HG02884 (cell line): ENCODE results near the gene SLC39A11.
A peak's percentile ranks its signal among the peaks of the same experiment; 100 is the strongest.
"Not testable (repeated sequence)": the region's sequence is repeated elsewhere in the genome, so short reads cannot be mapped to it uniquely, and the experiment has no call there.

Experiments used
- ATAC-seq: cut with Tn5 transposase; IDR thresholded peaks from one replicate; pipeline ENCODE4 v1.9.1; 2021; ENCODE audit warnings: mild to moderate bottlenecking, moderate library complexity; ENCODE audit not compliant: unreplicated experiment

The SLC39A11 gene

GRCh38 chr17:72765368-72766153 lies 326.9 kb downstream of the SLC39A11 start:
- no peak for ATAC-seq

DNA sequence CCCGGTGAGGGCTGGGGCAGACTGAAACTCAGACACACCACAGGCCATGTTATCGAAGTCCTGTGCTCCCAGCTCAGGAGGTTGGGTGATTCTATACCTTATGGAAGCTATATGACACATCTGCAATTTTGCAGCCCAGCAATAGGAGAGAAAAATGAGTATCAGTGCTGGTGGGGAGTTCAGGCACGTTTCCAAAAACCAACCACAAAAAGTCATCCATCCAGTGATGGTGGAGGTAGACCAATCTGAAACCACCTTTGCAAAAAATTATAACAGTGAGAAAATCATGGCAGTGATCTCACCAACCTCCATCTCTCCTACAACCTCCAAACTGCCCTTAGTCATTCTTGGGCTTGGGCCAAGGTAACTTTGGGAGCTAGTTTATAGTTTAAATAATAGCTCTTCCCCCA lies 327.9 kb downstream of the SLC39A11 start:
- ATAC-seq = no peak

DNA sequence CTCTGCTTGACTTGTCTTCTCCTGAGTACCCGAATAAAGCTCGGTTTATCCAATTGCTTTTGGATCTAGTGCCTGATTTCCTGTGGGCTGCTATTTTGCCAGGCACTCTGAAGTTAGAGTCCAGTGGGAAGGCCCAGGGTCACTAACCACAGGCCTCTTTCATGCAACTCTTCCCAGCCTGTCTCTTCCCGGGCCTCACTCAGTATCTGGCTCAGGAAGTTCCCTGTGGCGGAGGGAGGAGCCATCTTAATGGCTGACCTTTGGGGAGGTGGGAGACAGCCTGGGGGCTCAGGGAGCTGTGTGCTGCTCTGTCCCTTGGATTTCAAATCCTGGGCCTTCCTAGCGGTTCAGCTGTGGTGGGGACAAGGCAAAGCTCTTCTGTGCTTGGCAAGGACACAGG lies 328.5 kb downstream of the SLC39A11 start:
- ATAC-seq = no peak

- ATAC-seq = not testable (repeated sequence)
Measured at GRCh38 chr17:72761893-72762575, 330.5 kb downstream of the SLC39A11 start.

- no peak for ATAC-seq
Measured at GRCh38 chr17:72761431-72761830, 331.1 kb downstream of the SLC39A11 start.

DNA sequence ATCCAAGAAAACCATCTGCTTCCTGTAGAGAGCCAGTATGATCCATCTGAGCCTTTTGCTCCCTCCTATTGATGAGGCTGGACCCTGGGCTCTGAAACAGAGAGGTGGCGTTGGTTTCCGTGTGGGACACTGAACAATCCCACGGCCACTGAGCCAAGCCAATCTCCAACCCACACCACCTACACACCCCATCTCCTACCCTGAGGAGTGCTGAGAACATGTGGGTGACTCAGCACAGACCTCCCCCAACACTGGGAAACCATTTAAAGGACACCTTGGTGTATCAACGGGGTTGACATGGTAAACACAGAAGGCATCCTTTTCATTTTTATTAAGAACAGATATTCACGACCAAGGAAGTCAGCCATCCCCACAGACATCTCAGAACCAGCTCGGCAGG lies 332.1 kb downstream of the SLC39A11 start:
- ATAC-seq = no peak

DNA sequence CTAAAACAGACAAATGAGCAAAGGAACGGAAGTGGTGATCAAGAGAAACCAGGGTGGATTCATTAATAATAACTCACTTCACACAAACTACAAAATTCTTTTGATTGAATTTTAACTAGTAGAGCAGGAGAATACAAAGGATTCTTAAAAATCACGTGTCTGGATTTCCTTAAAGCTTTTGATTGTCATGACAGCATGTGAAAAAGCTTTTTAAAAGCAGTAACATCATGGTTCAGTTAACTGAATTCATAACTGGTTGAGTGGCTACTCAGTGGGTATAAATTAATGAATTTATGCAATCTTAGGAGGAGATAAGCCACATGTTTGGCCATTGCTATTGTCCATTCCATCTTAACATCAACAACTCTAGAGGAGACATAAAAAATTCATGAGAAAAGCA lies 333.2 kb downstream of the SLC39A11 start:
- no peak for ATAC-seq

DNA sequence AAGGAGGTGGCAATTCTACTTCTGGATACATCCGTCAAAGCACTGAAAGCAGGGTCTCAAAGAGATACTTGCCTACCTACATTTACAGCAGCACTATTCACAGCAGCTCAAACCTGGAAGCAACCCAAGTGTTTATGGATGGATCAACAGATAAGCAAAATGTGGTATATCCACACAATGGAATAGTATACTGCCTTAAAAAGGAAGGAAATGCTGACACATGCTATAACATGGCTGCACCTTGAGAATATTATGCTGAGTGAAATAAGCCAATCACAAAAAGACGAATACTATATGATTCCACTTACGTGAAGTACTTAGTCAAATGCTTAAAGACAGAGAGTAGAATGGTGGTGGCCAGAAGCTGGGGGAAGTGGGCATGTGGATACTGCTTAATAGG lies 336.2 kb downstream of the SLC39A11 start:
- ATAC-seq = no peak

DNA sequence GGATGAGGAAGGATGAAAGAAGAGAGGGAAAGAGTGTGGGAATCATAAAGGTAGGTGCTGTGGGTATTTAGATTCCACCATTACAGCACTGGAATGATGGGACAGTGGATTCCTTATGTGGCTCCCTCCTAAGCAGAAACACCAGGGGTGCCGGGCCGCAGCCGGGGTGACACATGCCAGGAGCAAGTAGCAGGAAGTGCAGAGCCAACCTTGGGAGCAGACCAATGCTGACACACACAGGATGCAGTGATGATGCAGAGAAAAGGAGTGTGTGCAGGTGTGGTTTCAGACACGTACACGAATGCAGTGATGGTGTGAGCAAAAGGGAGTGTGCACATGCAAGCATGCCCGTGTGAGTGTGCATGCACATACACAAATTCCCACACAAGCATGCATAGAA lies 338.0 kb downstream of the SLC39A11 start:
- no peak for ATAC-seq

GRCh38 chr17:72751746-72752145 lies 340.7 kb downstream of the SLC39A11 start:
- ATAC-seq = no peak

- ATAC-seq = no peak
Measured at GRCh38 chr17:72749119-72749572, 343.3 kb downstream of the SLC39A11 start.

- ATAC-seq = no peak
Measured at GRCh38 chr17:72747501-72747900, 345.0 kb downstream of the SLC39A11 start.

DNA sequence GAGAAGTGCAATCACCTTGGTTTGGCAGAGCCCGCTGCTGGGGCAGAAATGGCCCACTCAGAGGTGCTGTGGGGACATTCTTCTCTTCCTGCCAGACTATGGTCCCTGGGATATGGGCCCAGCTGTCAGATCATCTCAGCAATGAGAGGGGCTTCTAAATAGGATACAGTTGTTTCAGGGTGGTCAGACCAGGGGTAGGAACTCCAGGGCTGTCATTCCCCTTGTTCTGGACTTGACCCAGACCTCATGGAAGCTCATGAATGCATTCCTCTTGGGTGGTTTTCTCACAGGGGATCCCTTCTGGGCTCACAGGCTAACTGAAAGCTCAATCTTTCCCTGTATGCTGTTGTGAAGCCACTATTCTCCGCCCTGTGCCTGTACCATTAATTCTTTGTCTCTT lies 347.2 kb downstream of the SLC39A11 start:
- no peak for ATAC-seq

DNA sequence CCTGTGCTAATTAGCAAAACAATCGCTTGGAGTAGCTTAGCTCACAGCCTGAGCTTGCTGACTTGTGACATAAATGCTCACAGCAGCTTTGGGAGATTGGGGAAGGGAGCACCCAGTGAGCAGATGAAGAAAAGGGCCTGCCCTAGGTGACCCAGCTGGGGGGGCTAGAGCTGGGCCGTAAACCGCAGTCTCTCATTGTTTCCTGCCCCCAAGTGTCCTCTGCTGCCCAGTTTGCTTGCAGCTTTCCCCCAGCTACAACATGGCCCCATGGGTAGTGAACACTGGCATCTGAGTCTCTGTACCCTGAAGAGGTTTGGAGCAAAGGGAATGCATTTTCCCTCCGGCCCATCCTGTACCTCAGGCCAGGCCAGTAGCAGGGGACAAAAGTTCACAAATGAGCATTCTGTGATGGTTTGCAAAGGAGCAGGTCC lies 349.4 kb downstream of the SLC39A11 start:
- ATAC-seq = no peak

GRCh38 chr17:72737151-72737690 lies 355.3 kb downstream of the SLC39A11 start:
- no peak for ATAC-seq

- ATAC-seq = no peak
Measured at GRCh38 chr17:72735592-72735991, 356.9 kb downstream of the SLC39A11 start.

GRCh38 chr17:72735048-72735447 lies 357.4 kb downstream of the SLC39A11 start:
- no peak for ATAC-seq

- no peak for ATAC-seq
Measured at GRCh38 chr17:72734613-72735012, 357.9 kb downstream of the SLC39A11 start.

DNA sequence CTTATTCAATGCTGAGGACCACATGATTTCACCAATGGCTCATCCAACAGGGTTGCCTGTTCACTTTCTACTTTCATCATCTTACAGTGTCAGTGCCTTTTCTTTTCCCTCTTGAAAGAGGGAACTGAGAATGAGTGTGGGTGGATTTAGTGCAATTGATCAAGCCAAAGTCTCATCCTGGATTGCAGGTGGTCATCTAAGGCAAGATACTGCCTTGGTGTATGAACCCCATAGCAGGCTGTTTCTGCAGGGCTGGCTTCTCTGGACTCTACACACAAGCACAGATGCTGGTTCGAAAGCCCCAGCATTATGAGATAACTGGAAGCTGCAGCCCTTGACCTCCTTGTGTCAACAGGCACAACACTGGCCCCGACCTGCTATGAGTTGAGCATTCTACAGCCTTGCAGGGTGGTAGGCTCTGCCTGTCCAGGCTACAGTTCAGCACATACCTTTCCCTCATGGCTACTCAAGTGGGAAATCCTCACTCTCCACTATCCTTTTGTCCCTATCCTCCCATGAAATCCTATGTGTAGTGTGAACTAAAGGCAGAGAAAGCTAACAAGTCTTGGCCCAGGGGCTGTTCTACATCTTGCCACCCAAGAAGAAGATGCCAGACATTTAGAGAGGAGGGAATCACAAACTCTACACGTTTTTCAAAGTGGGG lies 358.7 kb downstream of the SLC39A11 start:
- ATAC-seq = peak; percentile 66

- no peak for ATAC-seq
Measured at GRCh38 chr17:72732893-72733618, 359.4 kb downstream of the SLC39A11 start.

- no peak for ATAC-seq
Measured at GRCh38 chr17:72730077-72730476, 362.4 kb downstream of the SLC39A11 start.
